ENCODE data around the gene COA7.
"Not testable (repeated sequence)": the region's sequence is repeated elsewhere in the genome, so short reads cannot be mapped to it uniquely, and the experiment has no call there.

The COA7 gene

DNA sequence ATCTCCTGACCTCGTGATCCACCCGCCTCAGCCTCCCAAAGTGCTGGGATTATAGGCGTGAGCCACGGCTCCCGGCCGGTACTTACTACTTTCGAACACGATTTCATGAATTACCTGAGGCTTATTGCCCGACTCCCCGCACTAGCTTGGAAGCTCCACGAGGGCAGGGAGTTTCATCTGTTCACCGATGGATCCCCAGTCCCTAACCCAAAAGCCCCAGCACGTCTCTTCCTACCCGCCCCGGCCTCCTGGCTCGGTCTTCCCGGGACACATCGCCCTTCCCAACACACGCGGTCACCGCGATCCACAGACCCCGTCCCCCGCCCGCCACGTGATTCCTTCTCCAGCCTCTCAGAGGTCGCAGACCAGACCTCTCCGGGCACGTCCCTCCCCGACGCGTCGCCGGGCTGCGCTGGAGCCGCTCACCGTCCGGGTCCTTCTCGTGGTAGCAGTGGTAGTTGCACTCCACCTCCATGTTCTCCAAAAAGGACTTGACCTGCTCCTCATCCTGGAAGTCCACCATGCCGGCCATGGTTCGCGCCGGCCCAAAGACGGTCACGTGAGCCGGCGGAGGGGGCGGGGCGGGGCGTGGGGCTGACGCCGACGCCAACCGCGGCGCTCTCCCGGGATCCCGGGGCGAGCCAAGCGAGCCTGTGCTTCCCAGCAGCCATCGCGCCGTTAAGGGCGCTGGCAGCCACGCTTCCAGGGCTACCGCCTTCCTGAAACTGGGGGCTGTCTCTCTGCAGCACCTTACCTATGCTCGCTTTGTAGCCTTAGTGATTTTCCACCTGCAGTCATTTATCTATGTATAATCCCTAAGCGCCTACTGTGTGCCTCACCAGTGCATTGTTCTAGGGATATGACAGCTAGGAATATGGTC lies at the start of gene COA7:
Gene COA7 (minus strand): TSS at position 553 of the 880 bp plus-strand sequence. CDS start 21 bp downstream, at position 532.
- DNase-seq (ENCODE audit: low read depth, low spot score): peak; percentile 22

DNA sequence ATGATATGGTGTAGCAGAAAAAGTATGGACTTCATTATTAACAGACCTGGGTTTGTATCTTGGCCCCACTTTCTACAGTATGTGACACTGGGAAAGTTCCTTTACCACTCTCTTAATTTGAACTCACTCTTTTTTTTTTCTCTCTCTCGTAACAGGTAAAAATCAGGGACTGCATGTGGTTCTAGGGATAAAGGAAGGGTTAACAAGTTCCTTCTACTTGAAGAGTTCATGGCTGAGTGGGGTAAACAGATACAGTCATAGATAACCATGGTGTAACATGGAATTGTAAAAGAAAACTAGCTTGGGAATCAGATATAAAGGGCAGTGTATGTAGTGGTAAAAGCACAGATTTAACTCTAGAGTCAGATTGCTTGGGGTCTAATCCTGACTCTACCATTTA lies 49.3 kb upstream of the COA7 start:
- DNase-seq (ENCODE audit: low read depth, low spot score): no peak

GRCh38 chr1:52746189-52746588 lies 48.0 kb upstream of the COA7 start:
- DNase-seq (ENCODE audit: low read depth, low spot score): no peak

DNA sequence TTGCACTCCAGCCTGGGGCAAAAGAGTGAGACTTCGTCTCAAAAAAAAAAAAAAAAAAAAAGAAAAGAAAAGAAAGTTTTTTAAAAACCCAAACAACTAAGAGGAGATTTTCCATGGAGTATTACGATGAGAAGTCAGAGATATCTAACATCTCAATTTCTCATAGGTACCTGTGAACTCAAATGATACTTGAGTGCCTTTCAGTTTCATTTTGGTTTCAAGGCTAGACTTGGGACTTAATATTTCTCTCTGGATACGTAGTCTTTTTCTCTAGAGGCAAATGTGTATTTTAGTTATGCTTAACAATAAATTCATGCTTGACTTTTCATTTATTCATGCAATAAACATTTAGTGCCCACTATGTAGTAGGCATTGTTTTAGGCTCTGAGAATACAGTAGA lies 43.1 kb upstream of the COA7 start:
- DNase-seq (ENCODE audit: low read depth, low spot score): no peak

- no peak for DNase-seq (ENCODE audit: low read depth, low spot score)
Measured at GRCh38 chr1:52739699-52740467, 41.7 kb upstream of the COA7 start.

DNA sequence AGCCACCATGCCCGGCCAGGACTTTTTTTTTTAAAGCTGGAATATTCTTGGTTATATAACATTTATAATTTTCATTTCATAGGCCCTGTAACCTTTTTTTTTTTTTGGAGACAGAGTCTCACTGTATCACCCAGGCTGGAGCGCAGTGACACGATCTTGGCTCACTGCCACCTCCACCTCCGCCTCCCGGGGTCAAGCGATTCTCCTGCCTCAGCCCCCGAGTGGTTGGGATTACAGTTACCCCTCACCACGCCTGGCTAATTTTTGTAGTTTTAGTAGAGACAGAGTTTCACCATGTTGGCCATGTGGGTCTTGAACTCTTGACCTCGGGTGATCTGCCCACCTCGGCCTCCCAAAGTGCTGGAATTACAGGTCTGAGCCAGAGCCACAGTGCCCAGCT lies 40.7 kb upstream of the COA7 start:
- no peak for DNase-seq (ENCODE audit: low read depth, low spot score)

DNA sequence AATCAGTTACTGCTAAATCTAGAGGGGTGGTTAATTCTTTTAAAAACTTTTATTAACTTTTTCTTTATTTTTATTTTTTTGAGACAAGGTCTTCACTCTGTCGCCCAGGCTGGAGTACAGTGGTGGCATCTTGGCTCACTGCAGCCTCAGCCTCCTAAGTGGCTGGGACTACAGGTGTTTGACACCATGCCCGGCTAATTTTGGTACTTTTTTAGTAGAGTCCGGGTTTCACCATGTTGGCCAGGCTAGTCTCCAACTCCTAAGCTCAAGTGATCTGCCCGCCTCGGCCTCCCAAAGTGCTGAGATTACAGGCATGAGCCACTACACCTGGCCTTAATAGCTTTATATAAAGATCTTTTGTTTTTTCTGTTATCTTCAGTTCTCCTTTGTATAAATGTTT lies 40.0 kb upstream of the COA7 start:
- no peak for DNase-seq (ENCODE audit: low read depth, low spot score)

DNA sequence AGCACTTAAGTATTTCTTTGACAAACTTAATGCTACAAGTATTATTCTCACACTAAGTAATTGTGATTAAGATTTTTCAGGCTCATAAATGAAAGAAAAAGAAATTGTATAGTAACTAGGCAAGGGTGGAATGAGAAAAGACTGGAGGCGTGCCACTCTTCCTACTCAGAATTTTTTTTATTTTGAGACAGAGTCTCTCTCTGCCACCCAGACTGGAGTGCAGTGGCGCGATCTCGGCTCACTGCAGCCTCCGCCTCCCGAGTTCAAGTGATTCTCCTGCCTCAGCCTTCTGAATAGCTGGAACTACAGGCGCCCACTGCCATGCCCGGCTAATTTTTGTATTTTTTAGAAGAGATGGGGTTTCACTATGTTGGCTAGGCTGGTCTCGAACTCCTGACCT lies 37.2 kb upstream of the COA7 start:
- DNase-seq (ENCODE audit: low read depth, low spot score): not testable (repeated sequence)

DNA sequence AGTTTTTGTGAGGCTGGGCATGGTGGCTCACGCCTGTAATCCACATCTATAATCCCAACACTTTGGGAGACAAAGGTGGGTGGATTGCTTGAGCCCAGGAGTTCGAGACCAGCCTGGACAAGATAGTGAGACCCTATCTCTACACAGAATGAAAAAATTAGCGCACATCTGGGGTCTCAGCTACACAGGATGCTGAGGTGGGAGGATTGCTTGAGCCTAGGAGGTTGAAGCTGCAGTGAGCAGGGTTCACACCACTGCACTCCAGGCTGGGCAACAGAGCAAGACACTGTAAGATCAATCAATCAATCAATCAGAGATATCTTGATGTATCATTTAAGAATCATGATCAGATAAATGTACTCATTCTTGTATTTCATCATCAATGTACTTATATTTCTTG lies 35.2 kb upstream of the COA7 start:
- DNase-seq (ENCODE audit: low read depth, low spot score): no peak

DNA sequence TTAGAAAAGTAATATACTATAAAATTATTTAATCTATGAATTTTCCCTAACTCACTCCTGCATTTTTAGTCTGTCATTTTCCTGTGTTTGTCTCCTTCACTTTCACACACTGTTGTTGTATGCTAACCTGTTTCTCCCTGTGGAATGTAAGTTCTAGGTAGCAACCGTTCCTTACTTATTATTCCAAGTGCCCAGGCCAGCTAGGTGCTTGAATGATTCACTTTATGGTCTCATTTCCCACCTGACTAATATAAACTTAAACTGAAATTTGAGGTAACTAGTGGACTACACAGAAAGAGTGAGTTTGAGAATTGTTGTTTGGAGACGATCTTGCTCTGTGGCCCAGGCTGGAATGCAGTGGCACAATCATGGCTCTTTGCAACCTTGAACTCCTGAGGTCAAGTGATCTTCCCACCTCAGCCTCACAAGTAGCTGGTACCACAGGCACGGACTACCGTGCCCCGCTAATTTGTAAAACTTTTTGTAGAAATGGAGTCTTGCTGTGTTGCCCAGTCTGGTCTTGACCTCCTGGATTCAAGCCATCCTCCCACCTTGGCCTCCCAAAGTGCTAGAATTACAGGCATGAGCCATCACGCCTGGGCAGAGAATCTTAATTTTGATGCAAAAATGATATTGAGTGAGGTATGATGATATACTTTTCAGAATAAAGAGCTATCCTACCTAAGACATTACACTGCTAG lies 30.0 kb upstream of the COA7 start:
- DNase-seq (ENCODE audit: low read depth, low spot score): no peak

- DNase-seq (ENCODE audit: low read depth, low spot score): no peak
Measured at GRCh38 chr1:52727114-52727586, 29.0 kb upstream of the COA7 start.

GRCh38 chr1:52726265-52727113 lies 28.3 kb upstream of the COA7 start, which contains the start of gene ZYG11B:
ZYG11B (plus strand) TSS chr1:52726453; CDS start chr1:52726654, 201 bp downstream.
- DNase-seq (ENCODE audit: low read depth, low spot score): peak; percentile 83

DNA sequence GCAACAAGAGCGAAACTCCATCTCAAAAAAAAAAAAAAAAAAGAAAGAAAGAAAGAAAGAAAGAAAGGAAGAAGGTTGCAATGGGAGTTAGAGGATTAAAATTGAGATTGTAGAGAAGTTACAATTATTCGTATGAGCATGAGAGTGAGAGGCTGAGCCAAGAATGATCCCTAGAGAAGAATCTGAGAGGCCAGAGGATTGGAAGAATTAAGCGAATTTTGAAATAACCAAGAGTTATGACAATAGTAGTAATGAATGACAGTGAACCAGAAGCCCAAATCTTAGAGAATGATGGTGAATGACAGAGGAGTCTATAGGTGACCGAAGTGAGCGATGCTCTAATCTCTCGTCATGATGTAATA lies 27.7 kb upstream of the COA7 start:
- no peak for DNase-seq (ENCODE audit: low read depth, low spot score)

GRCh38 chr1:52723260-52723659 lies 25.1 kb upstream of the COA7 start:
- no peak for DNase-seq (ENCODE audit: low read depth, low spot score)

DNA sequence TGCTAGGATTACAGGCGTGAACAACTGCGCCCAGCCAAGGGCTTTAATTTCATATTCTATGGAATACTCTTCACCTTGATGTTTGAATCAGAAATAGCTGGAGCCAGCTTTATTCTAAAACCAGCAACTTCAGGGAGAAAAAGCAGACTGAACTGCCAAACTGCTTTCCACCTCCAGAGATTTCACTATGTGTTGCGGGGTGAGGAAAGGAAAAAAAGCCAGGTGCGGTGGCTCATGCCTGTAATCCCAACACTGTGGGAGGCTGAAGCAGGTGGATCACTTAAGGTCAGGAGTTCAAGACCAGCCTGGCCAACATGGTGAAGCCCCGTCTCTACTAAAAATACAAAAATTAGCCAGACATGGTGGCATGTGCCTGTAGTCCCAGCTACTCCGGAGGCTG lies 17.1 kb upstream of the COA7 start:
- not testable (repeated sequence) for DNase-seq (ENCODE audit: low read depth, low spot score)

GRCh38 chr1:52713590-52713989 lies 15.4 kb upstream of the COA7 start:
- no peak for DNase-seq (ENCODE audit: low read depth, low spot score)

- DNase-seq (ENCODE audit: low read depth, low spot score): no peak
Measured at GRCh38 chr1:52709016-52709415, 10.9 kb upstream of the COA7 start.

DNA sequence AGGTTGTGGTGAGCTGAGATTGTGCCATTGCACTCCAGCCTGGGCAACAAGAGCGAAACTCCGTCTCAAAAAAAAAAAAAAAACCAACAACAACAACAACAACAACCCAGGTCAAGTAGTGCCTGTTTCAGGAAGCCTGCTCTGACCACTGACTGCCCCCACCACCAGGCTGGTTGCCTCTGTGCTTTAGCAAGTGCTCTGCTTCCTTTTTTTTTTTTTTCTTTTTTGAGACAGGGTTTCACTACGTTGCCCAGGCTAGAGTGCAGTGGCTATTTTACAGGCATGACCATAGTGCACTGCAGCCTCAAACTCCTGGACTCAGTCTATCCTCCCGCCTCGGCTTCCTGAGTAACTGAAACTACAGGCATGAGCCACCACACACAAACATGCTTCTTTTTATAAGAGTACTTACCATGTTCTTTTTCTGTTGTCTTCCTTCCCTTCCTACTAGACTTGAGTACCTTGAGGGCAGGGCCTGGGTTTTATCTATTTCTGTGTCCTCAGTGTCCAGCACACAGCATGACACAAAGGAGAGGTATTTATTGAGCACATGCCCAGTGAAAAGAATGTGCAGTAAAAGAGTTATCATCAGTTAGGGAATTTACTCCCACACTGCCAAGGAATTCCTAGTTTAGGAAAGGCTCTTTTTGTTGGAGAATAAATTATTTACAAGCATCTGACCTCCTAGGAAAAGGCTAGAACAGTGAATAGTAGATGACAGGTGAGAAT lies 9.9 kb upstream of the COA7 start:
- DNase-seq (ENCODE audit: low read depth, low spot score): no peak

DNA sequence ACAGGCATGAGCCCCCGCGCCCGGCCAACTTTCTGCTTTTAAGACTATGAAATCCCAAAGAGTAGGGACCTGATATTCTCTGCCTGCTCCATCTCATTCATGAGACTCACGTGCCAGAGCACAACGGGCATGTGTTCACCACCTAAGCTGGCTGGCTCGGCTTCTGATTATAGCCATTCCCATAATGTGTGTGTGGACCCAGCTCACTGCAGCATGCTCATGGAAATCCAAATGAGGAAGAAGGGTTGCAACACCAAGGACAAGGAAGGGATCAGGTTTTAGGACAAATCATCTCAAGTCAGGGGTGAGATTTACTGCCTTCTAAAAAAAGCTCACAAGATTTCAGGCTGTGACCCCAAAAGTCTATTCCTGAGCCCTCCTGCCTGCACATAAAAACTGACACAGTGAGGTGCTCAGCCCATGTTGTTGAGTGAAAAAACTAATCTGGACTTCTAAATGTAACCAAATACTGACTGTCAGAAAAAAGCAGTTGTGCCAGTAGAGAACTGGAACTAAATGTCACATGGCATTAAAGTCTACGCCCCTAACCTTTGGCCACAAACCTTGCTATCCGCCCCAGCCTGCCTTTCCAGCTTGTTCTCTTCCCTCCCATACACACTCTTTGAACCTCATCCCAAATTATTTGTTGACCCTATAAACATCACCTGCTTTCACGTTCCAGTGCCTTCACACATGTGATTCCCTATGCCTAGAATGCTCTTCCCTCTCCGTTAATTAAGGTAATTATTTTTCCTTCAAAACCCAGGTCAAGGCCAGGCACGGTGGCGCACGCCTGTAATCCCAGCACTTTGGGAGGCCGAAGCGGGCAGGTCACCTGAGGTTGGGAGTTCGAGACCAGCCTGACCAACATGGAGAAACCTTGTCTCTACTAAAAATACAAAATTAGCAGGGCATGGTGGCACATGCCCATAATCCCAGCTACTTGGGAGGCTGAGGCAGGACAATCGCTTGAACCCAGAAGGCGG lies 9.1 kb upstream of the COA7 start:
- DNase-seq (ENCODE audit: low read depth, low spot score): no peak
